Adrenal gland (tissue), 12 donors: ENCODE data around the gene RELL2. TPM values are rescaled to one million over a fixed set of nuclear protein-coding genes. Genes with fewer than 3 reads are reported as not detected.

Source experiments
- DNase-seq, 7 donors: peaks; one replicate each; pipeline ENCODE4 v3.0.0-alpha.2; 2019 to 2020
- H3K27ac ChIP-seq, 5 donors: fragments of 200-600 bp; sonication (generic) in 4 of 5; 1 replicate in 3 of 5; 2 replicates in 2 of 5; pipeline versions ENCODE4 v1.5.1 to v1.8.0; 2016 to 2020; ENCODE audit warnings: mild to moderate bottlenecking in 1 of 5
- H3K27me3 ChIP-seq: fragments of 200-600 bp; 2 replicates; pipeline ENCODE4 v1.8.0; 2021
- H3K36me3 ChIP-seq, 2 donors: fragments of 200-600 bp; replicated peaks in 1 of 2; 1 replicate in 1 of 2; 2 replicates in 1 of 2; pipeline versions ENCODE4 v1.5.1 to v1.8.0; 2018 to 2022
- H3K4me1 ChIP-seq, 2 donors: fragments of 200-600 bp; replicated peaks in 1 of 2; 1 replicate in 1 of 2; 2 replicates in 1 of 2; pipeline versions ENCODE4 v1.5.1 to v1.8.0; 2018 to 2021
- H3K4me3 ChIP-seq, 4 donors: fragments of 200-600 bp; sonication (generic) in 3 of 4; one replicate each; pipeline ENCODE4 v1.5.1; 2016 to 2018
- H3K9me3 ChIP-seq, 3 donors: fragments of 200-600 bp; sonication (generic) in 1 of 3; replicated peaks in 1 of 3; 1 replicate in 2 of 3; 2 replicates in 1 of 3; pipeline versions ENCODE4 v1.5.1 to v1.8.0; 2016 to 2021
- POLR2A ChIP-seq, 2 donors: fragments of 450-650 bp; IDR thresholded peaks; one replicate each; pipeline ENCODE4 v1.6.1; 2017; ENCODE audit warnings: antibody characterized with exemption in 2 of 2, mild to moderate bottlenecking in 2 of 2, moderate library complexity in 1 of 2
- WGBS, 4 donors: extraction: QIAGEN DNeasy Blood & Tissue Kit in 2 of 4; methylation state at CpG; one replicate each; pipeline versions ENCODE4 v1.1.5 to v1.1.7; 2013 to 2017; 5-methylcytosine and 5-hydroxymethylcytosine counted together
- intact Hi-C, 2 donors: fragments of 100-400 bp; cut with DNase I; formaldehyde crosslinking; loops; one replicate each; pipeline versions ENCODE4 v1.14.1 to v1.15.0; 2022 to 2023
- polyA plus RNA-seq, 3 donors: library from polyadenylated mRNA; stranded (reverse); fragments of 200-250 nt in 2 of 3; fragments of 350-450 nt in 1 of 3; fragmentation: Illumina TruSeq in 1 of 3; extraction: RNeasy Lipid Tissue Mini Kit (QIAGEN cat#74804) in 1 of 3; gene quantifications; one replicate each; pipeline ENCODE4 v1.2.3, GENCODE V29; 2013 to 2014
- total RNA-seq, 9 donors: library from RNA; depleted of rRNA in 4 of 9; stranded (reverse); fragments of >200 nt in 4 of 9; fragments of 120-200 nt in 1 of 9; fragmentation: NEBNext Ultra II Directional in 1 of 9; extraction: Animal tissue kit (Norgen Biotek cat#: 25700) in 1 of 9; gene quantifications; one replicate each; pipeline versions ENCODE4 v1.1.0 to v1.2.4, GENCODE V29; 2013 to 2023
- TF ChIP-seq, protein P1 (sequence below), 6 experiments: fragments of 450-650 bp in 4 of 6; fragments of 200-600 bp in 2 of 6; sonication (generic) in 1 of 6; IDR thresholded peaks; 1 replicate in 5 of 6; 2 replicates in 1 of 6; pipeline versions ENCODE4 v1.5.1 to v1.8.0; 2016 to 2021; ENCODE audit warnings: antibody characterized with exemption in 6 of 6, mild to moderate bottlenecking in 2 of 6, moderate library complexity in 1 of 6
- donor health status: healthy with polysubstance abuse.
- donor health status: Bipolar disorder and iron deficiency.
- donor health status: DM: yes; HTN: yes; CAD: no.
- donor health status: DM: no; HTN: no; CAD: no.
- donor health status: DM: no; HTN: no; CAD: no.
- donor health status: DM: yes; HTN: yes; CAD: no.

Gene RELL2
- total and polyA plus RNA-seq, 12 donors = 2.3 to 37.6 (median 7.7) TPM

GRCh38 chr5:141646026-141646425 is 9.2 kb downstream of the RELL2 start:
- 91 to 95% (median 93%) methylated on average over 6 of the region's 6 CpGs for WGBS, 4 donors
- Histone ChIP-seq H3K4me3 (no peak overlapping the region), H3K27ac (no peak overlapping the region), H3K9me3 (no peaks in the 10 kb centered on the region), H3K36me3 (peaks cover 0 to 19% of the 10 kb centered on the region in 2 donors), H3K4me1 (no peaks in the 10 kb centered on the region), H3K27me3 (no peaks in the 10 kb centered on the region)
- DNase-seq = no peak
- intact Hi-C loops = no loop called here
- TF ChIP-seq, protein P1, sequence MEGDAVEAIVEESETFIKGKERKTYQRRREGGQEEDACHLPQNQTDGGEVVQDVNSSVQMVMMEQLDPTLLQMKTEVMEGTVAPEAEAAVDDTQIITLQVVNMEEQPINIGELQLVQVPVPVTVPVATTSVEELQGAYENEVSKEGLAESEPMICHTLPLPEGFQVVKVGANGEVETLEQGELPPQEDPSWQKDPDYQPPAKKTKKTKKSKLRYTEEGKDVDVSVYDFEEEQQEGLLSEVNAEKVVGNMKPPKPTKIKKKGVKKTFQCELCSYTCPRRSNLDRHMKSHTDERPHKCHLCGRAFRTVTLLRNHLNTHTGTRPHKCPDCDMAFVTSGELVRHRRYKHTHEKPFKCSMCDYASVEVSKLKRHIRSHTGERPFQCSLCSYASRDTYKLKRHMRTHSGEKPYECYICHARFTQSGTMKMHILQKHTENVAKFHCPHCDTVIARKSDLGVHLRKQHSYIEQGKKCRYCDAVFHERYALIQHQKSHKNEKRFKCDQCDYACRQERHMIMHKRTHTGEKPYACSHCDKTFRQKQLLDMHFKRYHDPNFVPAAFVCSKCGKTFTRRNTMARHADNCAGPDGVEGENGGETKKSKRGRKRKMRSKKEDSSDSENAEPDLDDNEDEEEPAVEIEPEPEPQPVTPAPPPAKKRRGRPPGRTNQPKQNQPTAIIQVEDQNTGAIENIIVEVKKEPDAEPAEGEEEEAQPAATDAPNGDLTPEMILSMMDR (IDR thresholded peaks at IDR 0.05) = no peak
- TF ChIP-seq POLR2A (IDR thresholded peaks at IDR 0.05) = no peak

GRCh38 chr5:141647242-141647641 is 10.4 kb downstream of the RELL2 start:
- H3K27ac ChIP-seq = no peak overlapping the region
- no peak for DNase-seq
- intact Hi-C loops = no loop called here

GRCh38 chr5:141647851-141648250 is 11.1 kb downstream of the RELL2 start:
- intact Hi-C loops = no loop called here

More at GRCh38 chr5:141647242-141647641, 10.4 kb downstream of the RELL2 start:
- Histone ChIP-seq H3K36me3 (peaks cover 0 to 19% of the 10 kb centered on the region in 2 donors), H3K9me3 (no peaks in the 10 kb centered on the region), H3K4me1 (peaks cover 0 to 4% of the 10 kb centered on the region in 2 donors), H3K27me3 (no peaks in the 10 kb centered on the region), H3K4me3 (no peak overlapping the region)
- TF ChIP-seq POLR2A (IDR thresholded peaks at IDR 0.05) = no peak
- TF ChIP-seq, protein P1 (IDR thresholded peaks at IDR 0.05) = no peak
- WGBS, 4 donors = 92 to 97% (median 93%) methylated on average over 3 to 5 of the region's 5 CpGs

GRCh38 chr5:141649056-141649688 is 12.4 kb downstream of the RELL2 start:
- intact Hi-C loops = no loop called here

More at GRCh38 chr5:141647851-141648250, 11.1 kb downstream of the RELL2 start:
- no peak for DNase-seq
- no peak overlapping the region for H3K4me3 ChIP-seq
- H3K27ac ChIP-seq = no peak overlapping the region
- H3K36me3 ChIP-seq = peaks cover 0 to 19% of the 10 kb centered on the region in 2 donors
- H3K4me1 ChIP-seq = peaks cover 0 to 4% of the 10 kb centered on the region in 2 donors
- no peaks in the 10 kb centered on the region for H3K27me3 ChIP-seq
- no peak for TF ChIP-seq POLR2A (IDR thresholded peaks at IDR 0.05)
- TF ChIP-seq, protein P1 (IDR thresholded peaks at IDR 0.05) = no peak
- 74 to 92% (median 90%) methylated on average over 3 of the region's 3 CpGs for WGBS, 4 donors
- no peaks in the 10 kb centered on the region for H3K9me3 ChIP-seq

More at GRCh38 chr5:141649056-141649688, 12.4 kb downstream of the RELL2 start:
- peaks cover 0 to 4% of the 10 kb centered on the region in 2 donors for H3K4me1 ChIP-seq
- peaks cover 0 to 13% of the 10 kb centered on the region in 2 donors for H3K36me3 ChIP-seq
- no peak overlapping the region for H3K27ac ChIP-seq
- H3K27me3 ChIP-seq = no peaks in the 10 kb centered on the region
- DNase-seq = no peak
- TF ChIP-seq, protein P1 (IDR thresholded peaks at IDR 0.05) = no peak
- no peak for TF ChIP-seq POLR2A (IDR thresholded peaks at IDR 0.05)
- WGBS, 4 donors = 88 to 94% (median 93%) methylated on average over 17 of the region's 17 CpGs
- no peaks in the 10 kb centered on the region for H3K9me3 ChIP-seq
- H3K4me3 ChIP-seq = no peak overlapping the region
